Loucy (cell line): ENCODE results near the gene CELSR3.

Experiments
- H2AFZ ChIP-seq: fragments of 200-600 bp; sonication (generic); 2 replicates; pipeline ENCODE4 v1.6.0; 2016; ENCODE audit warnings: antibody characterized with exemption, mild to moderate bottlenecking, low read length, moderate library complexity
- H3F3A ChIP-seq: fragments of 200-600 bp; 2 replicates; pipeline ENCODE4 v1.6.0; 2016; ENCODE audit warnings: antibody characterized with exemption, low read depth, mild to moderate bottlenecking
- H3K27me3 ChIP-seq: fragments of 200-600 bp; sonication (generic); 2 replicates; pipeline ENCODE4 v1.6.1; 2014; ENCODE audit warnings: low read length, mild to moderate bottlenecking; ENCODE audit not compliant: insufficient read depth, poor library complexity, severe bottlenecking
- H3K36me3 ChIP-seq: fragments of 200-600 bp; sonication (generic); 2 replicates; pipeline ENCODE4 v1.6.1; 2016; ENCODE audit warnings: low read length; ENCODE audit not compliant: insufficient read depth
- H3K4me1 ChIP-seq: fragments of 200-600 bp; sonication (generic); 2 replicates; pipeline ENCODE4 v1.5.1; 2014; ENCODE audit warnings: low read length, mild to moderate bottlenecking; ENCODE audit not compliant: insufficient read depth, poor library complexity, severe bottlenecking
- H3K4me2 ChIP-seq: fragments of 200-600 bp; sonication (generic); 2 replicates; pipeline ENCODE4 v1.6.0; 2014; ENCODE audit warnings: antibody characterized with exemption, low read length, low read depth, mild to moderate bottlenecking; ENCODE audit not compliant: poor library complexity, severe bottlenecking
- H3K4me3 ChIP-seq: fragments of 200-600 bp; sonication (generic); 2 replicates; pipeline ENCODE4 v1.5.1; 2014; ENCODE audit warnings: low read length, mild to moderate bottlenecking, mixed read lengths; ENCODE audit not compliant: poor library complexity, severe bottlenecking
- H3K79me2 ChIP-seq: fragments of 200-600 bp; sonication (generic); 2 replicates; pipeline ENCODE4 v1.6.1; 2014; ENCODE audit warnings: low read length; ENCODE audit not compliant: insufficient read depth
- H3K9ac ChIP-seq: fragments of 200-600 bp; sonication (generic); 2 replicates; pipeline ENCODE4 v1.6.0; 2014; ENCODE audit warnings: mild to moderate bottlenecking, low read depth, low read length, moderate library complexity; ENCODE audit not compliant: poor library complexity, severe bottlenecking
- H3K9me2 ChIP-seq: fragments of 200-600 bp; sonication (generic); replicated peaks from 2 replicates; pipeline ENCODE4 v1.6.1; 2016; ENCODE audit warnings: low read depth, low read length, mixed read lengths
- H3K9me3 ChIP-seq: fragments of 200-600 bp; sonication (generic); 2 replicates; pipeline ENCODE4 v1.6.1; 2014; ENCODE audit warnings: mild to moderate bottlenecking, antibody characterized with exemption, low read length, low read depth; ENCODE audit not compliant: insufficient read depth
- H4K20me1 ChIP-seq: fragments of 200-600 bp; sonication (generic); 2 replicates; pipeline ENCODE4 v1.6.0; 2014; ENCODE audit warnings: antibody characterized with exemption, low read length, mild to moderate bottlenecking; ENCODE audit not compliant: insufficient read depth, poor library complexity, severe bottlenecking
- EZH2phosphoT487 ChIP-seq: fragments of 200-600 bp; IDR thresholded peaks from 2 replicates; pipeline ENCODE4 v1.6.1; 2018; ENCODE audit warnings: antibody characterized with exemption, mild to moderate bottlenecking, moderate library complexity, borderline replicate concordance
- TF ChIP-seq, protein P1 (sequence below): fragments of 200-600 bp; sonication (generic); conservative IDR thresholded peaks from 2 replicates; pipeline ENCODE4 v1.5.1; 2014; ENCODE audit warnings: mild to moderate bottlenecking, antibody characterized with exemption, low read length

CELSR3 gene, protein sequence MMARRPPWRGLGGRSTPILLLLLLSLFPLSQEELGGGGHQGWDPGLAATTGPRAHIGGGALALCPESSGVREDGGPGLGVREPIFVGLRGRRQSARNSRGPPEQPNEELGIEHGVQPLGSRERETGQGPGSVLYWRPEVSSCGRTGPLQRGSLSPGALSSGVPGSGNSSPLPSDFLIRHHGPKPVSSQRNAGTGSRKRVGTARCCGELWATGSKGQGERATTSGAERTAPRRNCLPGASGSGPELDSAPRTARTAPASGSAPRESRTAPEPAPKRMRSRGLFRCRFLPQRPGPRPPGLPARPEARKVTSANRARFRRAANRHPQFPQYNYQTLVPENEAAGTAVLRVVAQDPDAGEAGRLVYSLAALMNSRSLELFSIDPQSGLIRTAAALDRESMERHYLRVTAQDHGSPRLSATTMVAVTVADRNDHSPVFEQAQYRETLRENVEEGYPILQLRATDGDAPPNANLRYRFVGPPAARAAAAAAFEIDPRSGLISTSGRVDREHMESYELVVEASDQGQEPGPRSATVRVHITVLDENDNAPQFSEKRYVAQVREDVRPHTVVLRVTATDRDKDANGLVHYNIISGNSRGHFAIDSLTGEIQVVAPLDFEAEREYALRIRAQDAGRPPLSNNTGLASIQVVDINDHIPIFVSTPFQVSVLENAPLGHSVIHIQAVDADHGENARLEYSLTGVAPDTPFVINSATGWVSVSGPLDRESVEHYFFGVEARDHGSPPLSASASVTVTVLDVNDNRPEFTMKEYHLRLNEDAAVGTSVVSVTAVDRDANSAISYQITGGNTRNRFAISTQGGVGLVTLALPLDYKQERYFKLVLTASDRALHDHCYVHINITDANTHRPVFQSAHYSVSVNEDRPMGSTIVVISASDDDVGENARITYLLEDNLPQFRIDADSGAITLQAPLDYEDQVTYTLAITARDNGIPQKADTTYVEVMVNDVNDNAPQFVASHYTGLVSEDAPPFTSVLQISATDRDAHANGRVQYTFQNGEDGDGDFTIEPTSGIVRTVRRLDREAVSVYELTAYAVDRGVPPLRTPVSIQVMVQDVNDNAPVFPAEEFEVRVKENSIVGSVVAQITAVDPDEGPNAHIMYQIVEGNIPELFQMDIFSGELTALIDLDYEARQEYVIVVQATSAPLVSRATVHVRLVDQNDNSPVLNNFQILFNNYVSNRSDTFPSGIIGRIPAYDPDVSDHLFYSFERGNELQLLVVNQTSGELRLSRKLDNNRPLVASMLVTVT (N-terminal part only)

DNA sequence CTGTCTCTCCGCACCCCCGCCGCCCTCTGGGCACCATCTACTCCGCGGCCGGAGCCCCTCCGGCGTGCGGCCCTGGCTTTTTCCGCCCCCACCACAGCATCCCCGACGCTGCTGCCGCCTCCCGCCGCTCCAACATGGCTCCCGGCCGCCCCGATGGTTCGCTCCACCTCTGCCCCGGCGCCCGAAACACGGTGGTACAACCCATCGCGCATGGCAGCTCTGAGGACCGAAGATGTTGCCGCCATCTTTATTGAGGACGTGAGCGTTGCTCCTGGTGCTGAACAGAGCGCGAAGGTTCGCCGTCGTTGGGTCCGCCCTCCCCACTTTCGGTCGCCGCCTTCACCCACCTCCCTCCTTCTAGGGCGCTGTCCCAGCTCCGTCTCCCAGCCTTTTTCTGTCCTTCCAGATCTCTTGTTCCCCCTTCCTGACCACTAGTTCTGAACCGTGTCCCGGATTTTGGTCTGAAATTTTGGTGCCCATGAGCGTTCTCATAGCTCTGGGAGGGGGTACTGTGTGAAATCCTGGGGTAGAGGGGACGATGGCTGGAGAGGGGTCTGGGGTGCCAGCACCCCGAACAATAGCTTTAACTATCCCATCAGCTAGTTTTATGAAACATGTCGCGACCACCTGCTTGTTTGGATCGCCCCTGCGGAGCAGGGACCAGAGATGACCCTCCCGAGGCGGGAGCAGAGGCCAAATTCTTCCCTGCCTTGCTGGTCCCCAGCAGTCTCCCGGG is at the start of gene CELSR3:
Gene CELSR3, minus strand, starts transcription at position 134 of the 736 bp plus-strand sequence. CDS start 252 bp downstream, outside the sequence.
- Histone ChIP-seq H3K79me2 (no peaks in the 10 kb centered on the region), H3K9me3 (no peaks in the 10 kb centered on the region), H3K9ac (no peak within 1 kb of the TSS), H3K4me3 (no peak within 1 kb of the TSS), H3K9me2 (no peaks in the 10 kb centered on the region), H2AFZ (no peak within 1 kb of the TSS), H3K27me3 (no peaks in the 10 kb centered on the region), H3K4me1 (no peaks in the 10 kb centered on the region), H3F3A (no peaks in the 10 kb centered on the region), H4K20me1 (no peaks in the 10 kb centered on the region), H3K4me2 (peak within 1 kb of the TSS; percentile 72), H3K36me3 (no peaks in the 10 kb centered on the region)
- TF ChIP-seq EZH2phosphoT487, result no peak
- TF ChIP-seq, protein P1, sequence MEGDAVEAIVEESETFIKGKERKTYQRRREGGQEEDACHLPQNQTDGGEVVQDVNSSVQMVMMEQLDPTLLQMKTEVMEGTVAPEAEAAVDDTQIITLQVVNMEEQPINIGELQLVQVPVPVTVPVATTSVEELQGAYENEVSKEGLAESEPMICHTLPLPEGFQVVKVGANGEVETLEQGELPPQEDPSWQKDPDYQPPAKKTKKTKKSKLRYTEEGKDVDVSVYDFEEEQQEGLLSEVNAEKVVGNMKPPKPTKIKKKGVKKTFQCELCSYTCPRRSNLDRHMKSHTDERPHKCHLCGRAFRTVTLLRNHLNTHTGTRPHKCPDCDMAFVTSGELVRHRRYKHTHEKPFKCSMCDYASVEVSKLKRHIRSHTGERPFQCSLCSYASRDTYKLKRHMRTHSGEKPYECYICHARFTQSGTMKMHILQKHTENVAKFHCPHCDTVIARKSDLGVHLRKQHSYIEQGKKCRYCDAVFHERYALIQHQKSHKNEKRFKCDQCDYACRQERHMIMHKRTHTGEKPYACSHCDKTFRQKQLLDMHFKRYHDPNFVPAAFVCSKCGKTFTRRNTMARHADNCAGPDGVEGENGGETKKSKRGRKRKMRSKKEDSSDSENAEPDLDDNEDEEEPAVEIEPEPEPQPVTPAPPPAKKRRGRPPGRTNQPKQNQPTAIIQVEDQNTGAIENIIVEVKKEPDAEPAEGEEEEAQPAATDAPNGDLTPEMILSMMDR, result no peak

DNA sequence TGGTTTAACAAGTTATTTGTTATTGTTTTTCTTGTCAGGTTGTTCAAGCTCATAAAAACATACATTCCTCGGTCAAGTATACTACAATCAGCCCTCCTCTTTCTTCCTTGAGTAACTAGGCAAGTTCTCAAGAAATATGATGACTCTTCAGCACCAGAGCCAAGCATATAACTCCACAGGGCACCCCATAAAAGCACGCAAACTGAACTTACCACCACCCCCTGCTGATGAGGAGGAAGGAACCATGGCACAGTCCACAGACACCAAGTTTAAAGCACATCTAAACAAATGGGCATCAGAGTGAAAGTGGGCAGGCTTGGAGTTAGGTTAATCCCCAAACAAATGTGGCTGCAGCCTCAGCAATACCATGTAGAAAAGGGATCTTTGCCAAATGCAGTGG is 49.0 kb upstream of the CELSR3 start:
- Histone ChIP-seq H3K9ac (peak overlapping the region; percentile 5), H4K20me1 (peaks cover 90% of the 10 kb centered on the region), H3K27me3 (no peaks in the 10 kb centered on the region), H3K4me3 (peak overlapping the region; percentile 44), H3K4me2 (peak overlapping the region; percentile 80), H3K79me2 (peaks cover 100% of the 10 kb centered on the region), H3F3A (no peaks in the 10 kb centered on the region), H3K36me3 (peaks cover 22% of the 10 kb centered on the region; the same call in 1 of the 2 replicates), H3K9me2 (no peaks in the 10 kb centered on the region), H3K9me3 (no peaks in the 10 kb centered on the region), H2AFZ (no peak overlapping the region), H3K4me1 (peaks cover 49% of the 10 kb centered on the region)
- TF ChIP-seq, protein P1, result no peak
- no peak for TF ChIP-seq EZH2phosphoT487

DNA sequence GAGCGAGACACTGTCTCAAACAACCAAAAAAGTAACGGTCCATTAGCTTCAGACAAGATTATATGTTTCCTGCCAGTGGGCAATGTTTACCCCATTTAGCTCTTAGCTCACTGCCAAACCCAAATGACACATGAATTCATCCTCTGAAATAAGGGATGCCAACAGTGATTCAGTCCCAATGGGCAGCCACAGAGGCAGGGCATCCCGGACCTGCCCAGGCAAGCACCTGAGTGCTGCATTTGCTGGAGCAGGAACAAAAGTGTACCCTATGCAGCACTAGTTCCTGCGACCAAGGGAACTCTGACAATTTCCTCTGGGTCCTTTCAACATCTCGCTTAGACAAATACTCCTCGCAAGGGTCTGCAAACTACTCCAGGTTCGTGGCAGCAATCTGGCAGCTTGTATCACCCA is 46.4 kb upstream of the CELSR3 start:
- H3K9me3 ChIP-seq, result no peaks in the 10 kb centered on the region
- H3K27me3 ChIP-seq, result no peaks in the 10 kb centered on the region
- peaks cover 32% of the 10 kb centered on the region for H3K4me1 ChIP-seq
- H3K9me2 ChIP-seq, result no peaks in the 10 kb centered on the region
- peaks cover 99% of the 10 kb centered on the region for H3K79me2 ChIP-seq
- peak overlapping the region; percentile 67 for H3K4me2 ChIP-seq
- peaks cover 27% of the 10 kb centered on the region; the same call in 1 of the 2 replicates for H3K36me3 ChIP-seq
- TF ChIP-seq, protein P1, result no peak
- TF ChIP-seq EZH2phosphoT487, result no peak
- peaks cover 91% of the 10 kb centered on the region for H4K20me1 ChIP-seq
- peak overlapping the region; percentile 31 for H3K4me3 ChIP-seq
- peak overlapping the region; percentile 37 for H3K9ac ChIP-seq
- H3F3A ChIP-seq, result no peaks in the 10 kb centered on the region
- H2AFZ ChIP-seq, result no peak overlapping the region
